ENCODE data around the gene AMFR.

GRCh38 chr16:56343661-56344517 lies 81.5 kb downstream of the AMFR start:
- TF ChIP-seq CTCF (IDR thresholded peaks at IDR 0.05) (no peak), ZFX (IDR thresholded peaks at IDR 0.05; ENCODE audit: borderline replicate concordance) (no peak)

Data from 22Rv1 (cell line).